HG02759 (cell line): ENCODE results near the gene CD33.

Source experiments
- ATAC-seq: cut with Tn5 transposase; IDR thresholded peaks from one replicate; pipeline ENCODE4 v1.9.1; 2021; ENCODE audit warnings: mild to moderate bottlenecking, moderate library complexity; ENCODE audit not compliant: unreplicated experiment

The CD33 gene

GRCh38 chr19:51258165-51259160 lies 33.6 kb downstream of the CD33 start:
- ATAC-seq, result no peak

- no peak for ATAC-seq
Measured at GRCh38 chr19:51259348-51260245, 34.7 kb downstream of the CD33 start.

- no peak for ATAC-seq
Measured at GRCh38 chr19:51263808-51264207, 38.9 kb downstream of the CD33 start.

- no peak for ATAC-seq
Measured at GRCh38 chr19:51271067-51271466, 46.2 kb downstream of the CD33 start.

- ATAC-seq, result no peak
Measured at GRCh38 chr19:51272183-51272810, 47.4 kb downstream of the CD33 start.

GRCh38 chr19:51274049-51274770 lies 49.3 kb downstream of the CD33 start:
- no peak for ATAC-seq

- no peak for ATAC-seq
Measured at GRCh38 chr19:51277112-51277511, 52.2 kb downstream of the CD33 start.

GRCh38 chr19:51282335-51282734 lies 57.5 kb downstream of the CD33 start:
- ATAC-seq, result no peak

GRCh38 chr19:51285682-51286081 lies 60.8 kb downstream of the CD33 start:
- no peak for ATAC-seq
